ENCODE measurements around the gene BAZ2B.

DNA sequence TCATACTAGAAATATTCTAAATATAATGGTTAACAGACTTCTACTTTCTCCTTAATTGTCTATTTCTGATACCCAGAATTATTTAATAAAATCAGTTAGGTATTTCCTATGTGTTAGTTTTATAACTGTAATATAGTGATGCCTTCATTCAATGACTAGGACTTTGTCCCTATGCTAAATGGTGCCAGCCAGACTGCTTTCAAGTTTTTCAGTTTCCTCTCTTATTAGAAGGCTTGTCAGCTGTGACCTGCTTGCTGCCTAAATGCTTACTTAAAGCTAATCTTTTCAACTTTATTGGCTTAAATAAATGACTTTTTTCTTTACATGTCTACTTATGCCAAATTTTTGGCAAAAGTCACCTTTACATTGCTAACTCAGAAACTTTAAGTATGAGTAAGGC, 30.7 kb downstream of the BAZ2B start:
- TF ChIP-seq POLR2A (IDR thresholded peaks at IDR 0.05), result no peak
- TF ChIP-seq, protein P1, sequence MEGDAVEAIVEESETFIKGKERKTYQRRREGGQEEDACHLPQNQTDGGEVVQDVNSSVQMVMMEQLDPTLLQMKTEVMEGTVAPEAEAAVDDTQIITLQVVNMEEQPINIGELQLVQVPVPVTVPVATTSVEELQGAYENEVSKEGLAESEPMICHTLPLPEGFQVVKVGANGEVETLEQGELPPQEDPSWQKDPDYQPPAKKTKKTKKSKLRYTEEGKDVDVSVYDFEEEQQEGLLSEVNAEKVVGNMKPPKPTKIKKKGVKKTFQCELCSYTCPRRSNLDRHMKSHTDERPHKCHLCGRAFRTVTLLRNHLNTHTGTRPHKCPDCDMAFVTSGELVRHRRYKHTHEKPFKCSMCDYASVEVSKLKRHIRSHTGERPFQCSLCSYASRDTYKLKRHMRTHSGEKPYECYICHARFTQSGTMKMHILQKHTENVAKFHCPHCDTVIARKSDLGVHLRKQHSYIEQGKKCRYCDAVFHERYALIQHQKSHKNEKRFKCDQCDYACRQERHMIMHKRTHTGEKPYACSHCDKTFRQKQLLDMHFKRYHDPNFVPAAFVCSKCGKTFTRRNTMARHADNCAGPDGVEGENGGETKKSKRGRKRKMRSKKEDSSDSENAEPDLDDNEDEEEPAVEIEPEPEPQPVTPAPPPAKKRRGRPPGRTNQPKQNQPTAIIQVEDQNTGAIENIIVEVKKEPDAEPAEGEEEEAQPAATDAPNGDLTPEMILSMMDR (IDR thresholded peaks at IDR 0.05), result no peak
- no peak for TF ChIP-seq POLR2AphosphoS5 (IDR thresholded peaks at IDR 0.05)

Data from sigmoid colon (tissue), 4 donors.